ENCODE data around the gene CDS2. TPM values are rescaled to one million over a fixed set of nuclear protein-coding genes. Genes with fewer than 3 reads are reported as not detected.

Gene CDS2
- total RNA-seq, 1 donor from 2014 or later: 44.9 TPM

- Mint-ChIP-seq H3K27me3 (ENCODE audit: low read depth) (no peaks in the 10 kb centered on the region), H3K27ac (no peak overlapping the region)
Measured at GRCh38 chr20:5207138-5207537, 80.3 kb downstream of the CDS2 start.

GRCh38 chr20:5211803-5212714, 85.3 kb downstream of the CDS2 start:
- peaks cover 12% of the 10 kb centered on the region for H3K36me3 Mint-ChIP-seq
- TF ChIP-seq, protein P1, sequence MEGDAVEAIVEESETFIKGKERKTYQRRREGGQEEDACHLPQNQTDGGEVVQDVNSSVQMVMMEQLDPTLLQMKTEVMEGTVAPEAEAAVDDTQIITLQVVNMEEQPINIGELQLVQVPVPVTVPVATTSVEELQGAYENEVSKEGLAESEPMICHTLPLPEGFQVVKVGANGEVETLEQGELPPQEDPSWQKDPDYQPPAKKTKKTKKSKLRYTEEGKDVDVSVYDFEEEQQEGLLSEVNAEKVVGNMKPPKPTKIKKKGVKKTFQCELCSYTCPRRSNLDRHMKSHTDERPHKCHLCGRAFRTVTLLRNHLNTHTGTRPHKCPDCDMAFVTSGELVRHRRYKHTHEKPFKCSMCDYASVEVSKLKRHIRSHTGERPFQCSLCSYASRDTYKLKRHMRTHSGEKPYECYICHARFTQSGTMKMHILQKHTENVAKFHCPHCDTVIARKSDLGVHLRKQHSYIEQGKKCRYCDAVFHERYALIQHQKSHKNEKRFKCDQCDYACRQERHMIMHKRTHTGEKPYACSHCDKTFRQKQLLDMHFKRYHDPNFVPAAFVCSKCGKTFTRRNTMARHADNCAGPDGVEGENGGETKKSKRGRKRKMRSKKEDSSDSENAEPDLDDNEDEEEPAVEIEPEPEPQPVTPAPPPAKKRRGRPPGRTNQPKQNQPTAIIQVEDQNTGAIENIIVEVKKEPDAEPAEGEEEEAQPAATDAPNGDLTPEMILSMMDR (IDR thresholded peaks at IDR 0.05; ENCODE audit: unreplicated experiment): no peak
- H3K4me3 Mint-ChIP-seq: no peak overlapping the region
- peaks cover 10% of the 10 kb centered on the region for H3K9me3 Mint-ChIP-seq
- peak in 1 of 2 experiments; percentile 16 for DNase-seq (ENCODE audit: low spot score in 2 of 2, unreplicated experiment in 2 of 2)
- no peak overlapping the region for H3K27ac Mint-ChIP-seq
- peaks cover 12% of the 10 kb centered on the region for H3K4me1 Mint-ChIP-seq
- H3K27me3 Mint-ChIP-seq (ENCODE audit: low read depth): no peaks in the 10 kb centered on the region

More at GRCh38 chr20:5207138-5207537, 80.3 kb downstream of the CDS2 start:
- Mint-ChIP-seq H3K9me3 (peaks cover 10% of the 10 kb centered on the region), H3K4me3 (no peak overlapping the region), H3K4me1 (peaks cover 11% of the 10 kb centered on the region), H3K36me3 (peaks cover 7% of the 10 kb centered on the region)
- TF ChIP-seq, protein P1 (IDR thresholded peaks at IDR 0.05; ENCODE audit: unreplicated experiment): no peak
- DNase-seq (ENCODE audit: low spot score in 2 of 2, unreplicated experiment in 2 of 2): no peak

- H3K27ac Mint-ChIP-seq: no peak overlapping the region
- H3K27me3 Mint-ChIP-seq (ENCODE audit: low read depth): no peaks in the 10 kb centered on the region
- TF ChIP-seq, protein P1 (IDR thresholded peaks at IDR 0.05; ENCODE audit: unreplicated experiment): no peak
- DNase-seq (ENCODE audit: low spot score in 2 of 2, unreplicated experiment in 2 of 2): no peak
- H3K4me1 Mint-ChIP-seq: peaks cover 12% of the 10 kb centered on the region
- H3K36me3 Mint-ChIP-seq: peaks cover 12% of the 10 kb centered on the region
- peaks cover 10% of the 10 kb centered on the region for H3K9me3 Mint-ChIP-seq
- H3K4me3 Mint-ChIP-seq: no peak overlapping the region
Measured at GRCh38 chr20:5212907-5213487, 86.2 kb downstream of the CDS2 start.

GRCh38 chr20:5214826-5215225, 88.0 kb downstream of the CDS2 start:
- TF ChIP-seq, protein P1 (IDR thresholded peaks at IDR 0.05; ENCODE audit: unreplicated experiment): no peak
- Mint-ChIP-seq H3K27ac (no peak overlapping the region), H3K27me3 (ENCODE audit: low read depth) (no peaks in the 10 kb centered on the region), H3K4me3 (no peak overlapping the region), H3K9me3 (peaks cover 1% of the 10 kb centered on the region), H3K4me1 (peaks cover 12% of the 10 kb centered on the region), H3K36me3 (peaks cover 9% of the 10 kb centered on the region)
- DNase-seq (ENCODE audit: low spot score in 2 of 2, unreplicated experiment in 2 of 2): peak in 1 of 2 experiments; percentile 13

- DNase-seq (ENCODE audit: low spot score in 2 of 2, unreplicated experiment in 2 of 2): peak in 1 of 2 experiments; percentile 29
- H3K4me1 Mint-ChIP-seq: peaks cover 19% of the 10 kb centered on the region
- H3K27ac Mint-ChIP-seq: peak overlapping the region; percentile 2
- no peaks in the 10 kb centered on the region for H3K27me3 Mint-ChIP-seq (ENCODE audit: low read depth)
- TF ChIP-seq, protein P1 (IDR thresholded peaks at IDR 0.05; ENCODE audit: unreplicated experiment): no peak
- H3K36me3 Mint-ChIP-seq: peaks cover 9% of the 10 kb centered on the region
- H3K4me3 Mint-ChIP-seq: no peak overlapping the region
- no peaks in the 10 kb centered on the region for H3K9me3 Mint-ChIP-seq
Measured at GRCh38 chr20:5215672-5216304, 89.0 kb downstream of the CDS2 start.
